PC-3 (cell line): ENCODE results near the gene PSMD1. TPM values are rescaled to one million over a fixed set of nuclear protein-coding genes. Genes with fewer than 3 reads are reported as not detected.

Source experiments
- ATAC-seq: fragments of 200-7000 bp; cut with Tn5 transposase; 2 replicates; pipeline ENCODE4 v1.9.1; 2020; ENCODE audit warnings: mild to moderate bottlenecking, moderate library complexity
- BruUV-seq: library from RNA; stranded (reverse); fragments of 400-500 nt; replicated peaks from 2 replicates; lab custom pipeline; 2021; lab: Mats Ljungman, UMichigan
- CTCF ChIA-PET: fragments of 300-600 bp; sonication (Branson Sonifier 250); formaldehyde crosslinking; loops from one replicate; lab custom pipeline; 2022; ENCODE audit warnings: antibody characterized with exemption; lab: Charles Lee
- POLR2A ChIA-PET: fragments of 300-600 bp; sonication (Branson Sonifier 250); formaldehyde crosslinking; loops from one replicate; lab custom pipeline; 2022; ENCODE audit warnings: antibody characterized with exemption; ENCODE audit not compliant: unreplicated experiment; lab: Charles Lee
- DNase-seq: peaks from one replicate; pipeline ENCODE4 v3.0.0-alpha.2; 2015
- H2AFZ ChIP-seq: fragments of 300-600 bp; sonication (generic); 2 replicates; pipeline ENCODE4 v1.6.0; 2016; ENCODE audit warnings: antibody characterized with exemption, low read length
- H3F3A ChIP-seq: fragments of 300-600 bp; sonication (generic); one replicate; pipeline ENCODE4 v1.6.0; 2017; ENCODE audit warnings: antibody characterized with exemption, low read length, control low read depth, mild to moderate bottlenecking; ENCODE audit not compliant: unreplicated experiment
- H3K27ac ChIP-seq: fragments of 300-600 bp; sonication (generic); 2 replicates; pipeline ENCODE4 v1.5.1; 2016; ENCODE audit warnings: mild to moderate bottlenecking, low read length
- H3K27me3 ChIP-seq: fragments of 300-600 bp; sonication (generic); 2 replicates; pipeline ENCODE4 v1.6.1; 2016; ENCODE audit warnings: low read length, mixed read lengths
- H3K36me3 ChIP-seq: fragments of 300-600 bp; sonication (generic); 2 replicates; pipeline ENCODE4 v1.6.1; 2016; ENCODE audit warnings: low read depth, mixed run types, low read length, mixed read lengths
- H3K4me1 ChIP-seq: fragments of 300-600 bp; sonication (generic); 2 replicates; pipeline ENCODE4 v1.5.1; 2016; ENCODE audit warnings: low read length; ENCODE audit not compliant: insufficient read depth
- H3K4me2 ChIP-seq: fragments of 300-600 bp; sonication (generic); 2 replicates; pipeline ENCODE4 v1.6.0; 2016; ENCODE audit warnings: low read length
- H3K4me3 ChIP-seq: fragments of 300-600 bp; sonication (generic); 2 replicates; pipeline ENCODE4 v1.5.1; 2016; ENCODE audit warnings: mild to moderate bottlenecking, low read length, mixed read lengths
- H3K79me2 ChIP-seq: fragments of 300-600 bp; sonication (generic); 2 replicates; pipeline ENCODE4 v1.6.1; 2017; ENCODE audit warnings: low read length, mixed read lengths
- H3K9ac ChIP-seq: fragments of 300-600 bp; sonication (generic); 2 replicates; pipeline ENCODE4 v1.6.0; 2016; ENCODE audit warnings: mild to moderate bottlenecking, low read length
- H3K9me2 ChIP-seq: fragments of 300-600 bp; sonication (generic); replicated peaks from 2 replicates; pipeline ENCODE4 v1.6.1; 2016; ENCODE audit warnings: mixed run types, low read length, mixed read lengths
- H3K9me3 ChIP-seq: fragments of 300-600 bp; sonication (generic); 2 replicates; pipeline ENCODE4 v1.6.1; 2016; ENCODE audit warnings: low read length, mixed read lengths
- H4K20me1 ChIP-seq: fragments of 300-600 bp; sonication (generic); 2 replicates; pipeline ENCODE4 v1.6.1; 2016; ENCODE audit warnings: low read length, mixed read lengths
- EZH2 ChIP-seq: fragments of 300-600 bp; sonication (generic); IDR thresholded peaks from one replicate; pipeline ENCODE4 v1.6.1; 2017; ENCODE audit warnings: antibody characterized with exemption, mild to moderate bottlenecking, low read length; ENCODE audit not compliant: unreplicated experiment
- EZH2phosphoT487 ChIP-seq: fragments of 300-600 bp; sonication (generic); IDR thresholded peaks from 2 replicates; pipeline ENCODE4 v1.6.1; 2018; ENCODE audit warnings: mild to moderate bottlenecking, antibody characterized with exemption, low read length, borderline replicate concordance
- intact Hi-C: fragments of 100-400 bp; cut with micrococcal nuclease; formaldehyde crosslinking; loops from 2 replicates; pipeline ENCODE4 v1.9.0; 2023
- total RNA-seq: library from RNA; depleted of rRNA; stranded (reverse); fragments of >200 nt; gene quantifications from 2 replicates; pipeline ENCODE4 v1.2.3, GENCODE V29; 2014
- TF ChIP-seq, protein P1 (sequence below): fragments of 300-600 bp; sonication (generic); conservative IDR thresholded peaks from 2 replicates; pipeline ENCODE4 v1.5.1; 2017; ENCODE audit warnings: antibody characterized with exemption, low read depth, mild to moderate bottlenecking, low read length

The PSMD1 gene
- total RNA-seq, 1 experiment from 2014 or later, result 154 TPM

DNA sequence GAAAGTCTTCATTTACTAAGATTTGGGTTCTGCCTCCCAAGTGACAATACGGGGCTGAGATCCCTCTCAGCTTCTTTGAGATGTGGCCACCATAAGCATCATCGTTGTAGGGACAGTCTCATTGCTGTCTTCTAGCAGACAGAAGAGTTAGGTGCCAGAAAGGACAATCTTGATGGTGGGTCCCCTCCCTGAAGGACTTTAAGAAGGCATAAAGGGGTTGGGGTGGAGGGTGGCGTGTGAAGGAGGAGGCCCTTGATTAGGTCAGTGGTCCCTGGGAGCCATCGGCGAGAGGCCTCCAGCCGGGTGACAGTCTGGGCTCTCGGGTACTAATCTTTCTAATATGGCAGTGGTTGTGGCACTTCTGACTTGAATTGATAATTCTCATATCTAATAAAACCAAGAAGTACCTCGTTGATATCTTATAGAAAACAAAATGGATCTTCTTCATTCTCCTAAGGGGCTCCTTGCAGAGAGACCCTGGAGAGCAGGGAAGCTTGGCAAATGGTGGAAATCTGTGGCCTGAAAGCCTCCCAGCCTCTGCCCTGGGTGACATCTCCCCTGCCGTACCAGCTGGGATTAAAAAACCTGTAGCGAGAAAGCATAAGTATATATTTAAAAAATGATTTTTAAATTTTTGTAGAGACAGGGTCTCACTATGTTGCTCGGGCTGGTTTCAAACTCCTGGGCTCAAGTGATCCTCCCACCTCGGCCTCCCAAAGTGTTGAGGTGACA, 7.2 kb upstream of the PSMD1 start:
- ATAC-seq (no peak), DNase-seq (no peak)
- no peaks in the 10 kb centered on the region for H3K27me3 ChIP-seq
- BruUV-seq, result no TSS peak
- H3K79me2 ChIP-seq, result no peaks in the 10 kb centered on the region
- H3K4me3 ChIP-seq, result no peak overlapping the region
- no peaks in the 10 kb centered on the region for H3K9me3 ChIP-seq
- CTCF ChIA-PET, result no interaction called here
- H3K36me3 ChIP-seq, result no peaks in the 10 kb centered on the region
- TF ChIP-seq, protein P1, sequence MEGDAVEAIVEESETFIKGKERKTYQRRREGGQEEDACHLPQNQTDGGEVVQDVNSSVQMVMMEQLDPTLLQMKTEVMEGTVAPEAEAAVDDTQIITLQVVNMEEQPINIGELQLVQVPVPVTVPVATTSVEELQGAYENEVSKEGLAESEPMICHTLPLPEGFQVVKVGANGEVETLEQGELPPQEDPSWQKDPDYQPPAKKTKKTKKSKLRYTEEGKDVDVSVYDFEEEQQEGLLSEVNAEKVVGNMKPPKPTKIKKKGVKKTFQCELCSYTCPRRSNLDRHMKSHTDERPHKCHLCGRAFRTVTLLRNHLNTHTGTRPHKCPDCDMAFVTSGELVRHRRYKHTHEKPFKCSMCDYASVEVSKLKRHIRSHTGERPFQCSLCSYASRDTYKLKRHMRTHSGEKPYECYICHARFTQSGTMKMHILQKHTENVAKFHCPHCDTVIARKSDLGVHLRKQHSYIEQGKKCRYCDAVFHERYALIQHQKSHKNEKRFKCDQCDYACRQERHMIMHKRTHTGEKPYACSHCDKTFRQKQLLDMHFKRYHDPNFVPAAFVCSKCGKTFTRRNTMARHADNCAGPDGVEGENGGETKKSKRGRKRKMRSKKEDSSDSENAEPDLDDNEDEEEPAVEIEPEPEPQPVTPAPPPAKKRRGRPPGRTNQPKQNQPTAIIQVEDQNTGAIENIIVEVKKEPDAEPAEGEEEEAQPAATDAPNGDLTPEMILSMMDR, result no peak
- TF ChIP-seq EZH2, result no peak
- H2AFZ ChIP-seq, result no peak overlapping the region
- H3K4me1 ChIP-seq, result no peaks in the 10 kb centered on the region
- no peaks in the 10 kb centered on the region for H3F3A ChIP-seq
- H4K20me1 ChIP-seq, result no peaks in the 10 kb centered on the region
- no peaks in the 10 kb centered on the region for H3K9me2 ChIP-seq
- no peak overlapping the region for H3K27ac ChIP-seq
- no peak overlapping the region for H3K4me2 ChIP-seq
- no peak overlapping the region for H3K9ac ChIP-seq
- POLR2A ChIA-PET, result no interaction called here
- intact Hi-C loops, result loop anchor here (5.0 kb wide), 1 partner anchor 227 kb away; no protein-coding TSS in a partner anchor

DNA sequence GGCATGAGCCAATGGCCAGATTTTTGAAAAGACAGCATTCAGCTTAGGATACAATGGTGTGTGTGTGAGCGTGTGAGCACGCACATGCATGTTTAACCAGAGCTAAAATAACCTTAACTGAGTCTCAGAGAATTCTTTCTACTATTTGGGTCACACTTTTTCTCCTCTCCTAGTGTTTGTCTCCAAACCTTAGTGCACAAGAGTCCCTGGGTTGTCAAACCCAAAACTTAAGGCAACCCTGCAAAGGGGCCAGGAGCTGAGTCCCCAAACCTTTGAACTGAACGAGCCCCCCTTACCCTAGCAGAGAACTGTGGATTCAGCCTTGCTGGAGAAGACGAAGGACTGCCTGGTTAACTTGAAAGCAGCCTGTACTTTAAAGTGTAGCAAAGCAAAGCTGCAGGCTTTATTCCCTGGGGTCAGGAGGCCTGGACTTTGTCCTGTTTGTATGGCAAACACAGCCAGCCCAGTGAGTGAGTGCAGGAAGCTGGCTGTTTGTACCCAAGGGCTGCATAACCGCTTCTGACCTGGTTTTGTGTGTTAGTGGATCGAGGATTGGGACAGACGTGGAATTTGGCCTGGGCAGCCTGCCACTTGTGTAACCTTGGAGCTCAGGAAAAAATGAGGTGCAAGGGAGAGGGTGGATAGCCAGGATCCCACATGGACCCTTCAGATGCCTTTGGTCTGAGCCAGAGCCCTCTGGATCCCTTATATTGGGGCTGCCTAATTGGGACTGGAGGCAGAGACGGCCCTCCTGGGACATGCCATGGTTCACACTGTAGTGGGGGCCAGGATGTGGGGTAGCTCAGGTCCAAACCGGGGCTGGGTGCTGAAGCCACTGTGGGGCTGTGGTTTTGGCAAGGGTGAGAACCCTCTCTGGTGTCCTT, 6.4 kb upstream of the PSMD1 start:
- Histone ChIP-seq H3K27ac (no peak overlapping the region), H3K9me3 (no peaks in the 10 kb centered on the region), H3F3A (no peaks in the 10 kb centered on the region), H3K4me3 (no peak overlapping the region), H3K27me3 (no peaks in the 10 kb centered on the region), H3K9ac (no peak overlapping the region), H3K9me2 (no peaks in the 10 kb centered on the region), H3K4me1 (no peaks in the 10 kb centered on the region), H2AFZ (no peak overlapping the region), H3K36me3 (no peaks in the 10 kb centered on the region), H3K79me2 (no peaks in the 10 kb centered on the region), H4K20me1 (no peaks in the 10 kb centered on the region), H3K4me2 (no peak overlapping the region)
- BruUV-seq, result no TSS peak
- ChIA-PET POLR2A (no interaction called here), CTCF (no interaction called here)
- intact Hi-C loops, result loop anchor here (5.0 kb wide), 1 partner anchor 228 kb away; no protein-coding TSS in a partner anchor
- TF ChIP-seq, protein P1, result no peak
- TF ChIP-seq EZH2phosphoT487, result no peak
- DNase-seq, result no peak
- ATAC-seq, result no peak; the same call in 1 of the 2 replicates
